ENCODE measurements around the gene WASF3.

WASF3 gene

GRCh38 chr13:26589754-26590153 is 32.3 kb downstream of the WASF3 start:
- no peak for DNase-seq (ENCODE audit: low read depth in 2 of 2)

- no peak for DNase-seq (ENCODE audit: low read depth in 2 of 2)
These were observed 32.9 kb downstream of the WASF3 start for GRCh38 chr13:26590379-26590778.

DNA sequence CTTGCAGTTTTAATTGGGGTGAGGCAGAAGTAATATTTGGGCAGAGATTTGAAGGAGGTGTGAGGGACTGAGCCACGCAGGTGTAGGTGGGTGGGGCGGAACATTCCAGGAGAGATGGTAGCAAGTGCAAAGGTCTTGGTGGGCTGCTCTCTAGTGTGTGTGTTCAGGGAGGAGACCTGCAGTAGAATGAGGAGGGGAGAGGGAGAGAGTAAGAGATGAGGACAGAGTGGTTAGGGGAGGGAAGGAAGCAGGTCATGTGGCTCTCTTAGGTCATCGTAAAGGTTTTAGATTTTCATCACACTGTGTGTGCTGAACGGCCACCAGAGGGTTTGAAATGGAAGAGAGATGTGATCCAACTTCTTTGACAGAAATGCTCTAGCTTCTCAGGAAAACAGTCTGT is 33.5 kb downstream of the WASF3 start:
- no peak for DNase-seq (ENCODE audit: low read depth in 2 of 2)

- DNase-seq (ENCODE audit: low read depth in 2 of 2), result no peak
These were observed 34.2 kb downstream of the WASF3 start for GRCh38 chr13:26591672-26592071.

GRCh38 chr13:26593661-26594060 is 36.2 kb downstream of the WASF3 start:
- no peak for DNase-seq (ENCODE audit: low read depth in 2 of 2)

- DNase-seq (ENCODE audit: low read depth in 2 of 2), result no peak
These were observed 36.9 kb downstream of the WASF3 start for GRCh38 chr13:26594363-26594762.

DNA sequence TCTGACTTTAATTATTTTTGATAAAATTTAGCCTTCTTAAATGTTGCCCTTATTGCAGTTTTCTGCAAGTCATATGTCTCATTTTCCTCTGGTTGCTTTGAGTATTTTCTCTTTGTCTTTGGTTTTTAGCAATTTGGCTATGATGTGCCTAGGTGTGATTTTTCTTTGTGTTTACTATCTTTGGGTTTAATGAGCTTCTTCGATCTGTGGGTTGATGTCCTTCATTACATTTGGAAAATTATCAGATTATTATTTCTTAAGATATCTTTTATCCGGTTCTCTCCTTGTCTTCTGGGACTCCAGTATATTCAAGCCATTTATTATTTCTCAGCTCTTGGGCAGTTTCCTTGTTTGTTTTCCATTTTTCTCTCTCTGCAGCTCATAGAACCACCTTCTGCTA is 39.0 kb downstream of the WASF3 start:
- DNase-seq (ENCODE audit: low read depth in 2 of 2), result no peak

DNA sequence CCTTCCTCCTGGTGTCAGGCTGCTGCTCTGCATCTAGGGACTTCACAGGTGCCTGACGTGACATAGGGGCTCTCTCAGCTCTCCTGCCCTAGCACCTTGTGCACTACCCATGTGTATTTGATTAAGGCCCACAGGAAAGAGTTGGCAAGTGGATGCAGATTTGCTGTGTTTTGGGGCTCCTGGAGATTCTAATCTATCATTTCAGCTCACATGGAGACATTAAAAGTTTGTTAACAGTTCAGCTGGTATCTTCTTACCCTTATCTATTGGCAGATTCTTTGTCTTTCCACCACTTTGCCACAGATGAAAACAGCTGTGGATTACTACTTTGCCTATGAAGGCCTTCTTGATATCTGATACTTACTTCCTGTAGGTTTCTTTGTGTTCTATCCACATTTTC is 41.9 kb downstream of the WASF3 start:
- DNase-seq (ENCODE audit: low read depth in 2 of 2), result no peak

GRCh38 chr13:26599860-26600259 is 42.4 kb downstream of the WASF3 start:
- no peak for DNase-seq (ENCODE audit: low read depth in 2 of 2)

DNA sequence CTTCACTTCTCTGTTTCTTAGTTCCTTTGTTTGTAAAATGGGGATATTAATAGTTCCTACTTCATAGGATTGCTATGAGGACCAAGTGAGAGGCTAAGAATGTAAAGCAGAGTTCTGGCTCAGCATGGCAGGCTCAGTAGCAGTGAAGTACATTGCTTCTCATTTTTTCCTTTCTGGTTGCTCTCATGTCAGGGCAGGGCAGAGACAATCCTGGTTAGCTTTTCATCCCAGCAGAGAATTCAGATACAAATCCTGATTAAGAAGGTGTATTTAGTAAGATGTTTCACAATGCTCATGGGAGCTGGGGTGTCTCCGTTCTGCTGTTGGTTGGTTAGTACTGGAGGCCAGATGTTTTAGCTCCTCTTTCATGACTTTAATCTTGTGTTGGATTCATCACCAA is 42.9 kb downstream of the WASF3 start:
- no peak for DNase-seq (ENCODE audit: low read depth in 2 of 2)

DNA sequence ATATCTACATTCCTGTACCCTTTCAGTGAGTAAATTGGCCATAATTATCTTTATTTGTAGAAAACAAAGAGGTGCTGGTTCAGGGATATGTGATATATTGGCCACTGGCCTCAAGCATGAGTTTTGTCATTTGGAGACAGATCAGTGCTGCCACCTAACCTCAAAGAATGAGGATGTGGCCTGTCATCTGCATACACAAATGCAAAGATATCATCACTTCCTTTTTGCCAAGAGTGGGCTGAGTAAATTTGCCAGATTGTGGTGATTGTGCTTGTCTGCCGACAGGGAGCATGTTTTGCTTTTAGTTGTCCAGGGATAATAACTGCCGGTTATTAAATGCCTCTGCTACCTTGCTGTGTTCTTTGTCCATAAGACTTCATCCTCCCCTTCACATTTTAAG is 44.2 kb downstream of the WASF3 start:
- no peak for DNase-seq (ENCODE audit: low read depth in 2 of 2)

- DNase-seq (ENCODE audit: low read depth in 2 of 2), result no peak
These were observed 45.3 kb downstream of the WASF3 start for GRCh38 chr13:26602783-26603182.

DNA sequence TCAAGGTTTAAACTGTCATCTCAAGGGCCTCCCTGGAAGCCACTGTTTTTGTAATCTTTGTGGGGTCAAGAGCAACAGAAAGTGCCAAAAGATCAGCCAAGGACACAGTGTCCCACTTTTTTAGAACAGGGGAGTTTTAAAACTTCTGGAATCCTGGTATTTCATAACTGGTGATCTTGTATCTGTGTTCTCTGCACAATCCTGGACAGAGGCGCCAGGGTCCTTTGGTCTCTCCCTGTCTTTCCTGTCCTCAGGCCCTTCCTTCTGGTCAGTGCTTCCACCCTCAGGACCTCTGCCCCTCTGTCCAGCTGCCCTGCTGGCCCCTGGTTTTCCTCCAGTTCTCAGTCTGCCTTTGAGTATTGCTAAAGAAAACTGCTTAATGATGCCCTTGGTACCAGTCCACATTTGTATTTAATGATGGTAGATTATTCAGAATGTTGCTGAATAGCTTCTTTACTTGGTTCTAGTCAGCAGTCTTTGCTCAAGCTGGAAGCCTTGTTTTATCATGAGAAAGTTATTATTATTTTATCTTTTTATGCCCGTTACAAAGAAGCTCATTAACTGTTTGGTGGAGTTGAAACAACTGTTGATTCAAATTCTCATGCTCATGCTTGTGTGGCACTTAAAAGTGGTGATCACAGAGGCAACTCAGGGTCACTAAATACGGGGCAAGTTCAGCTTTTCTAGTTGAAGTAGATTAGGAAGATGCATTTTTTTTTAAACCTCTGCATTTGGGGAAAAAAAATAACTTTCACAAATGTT is 47.5 kb downstream of the WASF3 start:
- no peak for DNase-seq (ENCODE audit: low read depth in 2 of 2)

GRCh38 chr13:26605845-26606244 is 48.4 kb downstream of the WASF3 start:
- no peak for DNase-seq (ENCODE audit: low read depth in 2 of 2)

- DNase-seq (ENCODE audit: low read depth in 2 of 2), result no peak
These were observed 49.1 kb downstream of the WASF3 start for GRCh38 chr13:26606631-26607030.

- DNase-seq (ENCODE audit: low read depth in 2 of 2), result no peak
These were observed 57.2 kb downstream of the WASF3 start for GRCh38 chr13:26614721-26615120.

GRCh38 chr13:26616126-26616525 is 58.6 kb downstream of the WASF3 start:
- DNase-seq (ENCODE audit: low read depth in 2 of 2), result no peak

DNA sequence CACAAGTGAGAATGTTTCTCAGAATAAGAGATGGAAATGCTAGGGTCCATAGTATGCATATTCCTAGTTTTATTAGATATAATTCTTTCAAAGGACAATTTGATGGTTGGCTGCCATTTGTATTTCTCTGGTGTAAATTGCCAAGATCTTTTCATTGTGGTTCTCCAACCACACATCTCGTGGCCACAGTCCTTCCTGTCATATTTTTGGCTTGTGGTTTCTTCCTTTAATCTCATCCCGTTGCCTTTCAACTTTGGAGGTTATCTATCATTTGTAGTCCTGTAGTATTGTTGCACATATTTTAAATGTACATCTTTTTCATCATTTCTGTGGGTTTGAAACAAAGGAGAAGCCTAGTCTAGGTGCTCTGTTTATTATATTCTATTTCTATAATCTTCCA is 61.2 kb downstream of the WASF3 start:
- DNase-seq (ENCODE audit: low read depth in 2 of 2), result no peak

DNA sequence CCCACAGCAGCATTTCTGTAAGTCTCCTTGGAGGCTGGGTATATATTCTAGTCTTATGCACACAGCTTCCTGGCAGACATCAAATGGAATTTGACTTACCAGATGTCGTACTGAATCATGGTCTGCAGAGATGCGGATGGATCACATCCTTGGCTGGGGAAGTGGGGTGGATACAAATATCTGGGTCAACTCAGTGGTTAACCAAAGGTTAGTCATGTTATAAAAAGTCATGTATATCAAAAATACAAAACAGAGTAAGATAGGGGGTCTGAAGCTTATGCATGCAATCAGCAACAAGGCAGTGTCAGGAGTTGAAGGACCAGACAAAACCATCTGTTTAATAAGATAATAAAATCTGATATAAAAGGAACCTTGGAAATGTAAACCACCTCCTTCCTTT is 61.9 kb downstream of the WASF3 start:
- no peak for DNase-seq (ENCODE audit: low read depth in 2 of 2)

GRCh38 chr13:26621731-26622401 is 64.4 kb downstream of the WASF3 start:
- DNase-seq (ENCODE audit: low read depth in 2 of 2), result no peak

GRCh38 chr13:26623125-26623524 is 65.6 kb downstream of the WASF3 start:
- DNase-seq (ENCODE audit: low read depth in 2 of 2), result no peak

GRCh38 chr13:26624572-26624971 is 67.1 kb downstream of the WASF3 start:
- DNase-seq (ENCODE audit: low read depth in 2 of 2), result no peak

DNA sequence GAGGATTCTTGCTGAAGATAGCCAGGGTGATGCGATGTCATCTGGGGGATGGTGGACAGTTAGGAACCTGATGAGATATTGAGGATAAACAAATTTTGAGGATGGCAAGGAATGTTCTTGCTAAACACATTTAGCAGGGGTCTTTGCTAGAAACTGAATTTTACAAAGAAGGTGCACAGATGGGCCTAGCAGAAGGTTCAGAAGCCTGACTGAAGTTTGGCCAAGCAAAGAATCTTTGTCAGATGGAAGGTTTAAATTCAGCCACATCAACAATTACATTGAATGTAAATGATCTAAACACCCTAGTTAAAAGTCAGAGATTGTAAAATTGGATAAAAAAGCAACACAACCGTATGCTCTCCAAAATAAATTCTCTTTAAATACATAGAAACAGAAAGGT is 68.8 kb downstream of the WASF3 start:
- DNase-seq (ENCODE audit: low read depth in 2 of 2), result no peak

- DNase-seq (ENCODE audit: low read depth in 2 of 2), result no peak
These were observed 71.2 kb downstream of the WASF3 start for GRCh38 chr13:26628706-26629105.

Data from activated CD4-positive, alpha-beta T cell treated with anti-CD3 and anti-CD28 coated beads for 24 hours (primary cell).